Measurements from ENCODE around the gene CAPN11. TPM values are rescaled to one million over a fixed set of nuclear protein-coding genes. Genes with fewer than 3 reads are reported as not detected.
"Not testable (repeated sequence)": the region's sequence is repeated elsewhere in the genome, so short reads cannot be mapped to it uniquely, and the experiment has no call there.

Gene CAPN11
- total RNA-seq, 1 experiment from 2014 or later = 0.28 TPM

GRCh38 chr6:44194326-44194725, 35.7 kb downstream of the CAPN11 start:
- no peak overlapping the region for H3T11ph ChIP-seq (ENCODE audit: low read length)
- H3K14ac ChIP-seq (ENCODE audit: insufficient read depth, low read length) = no peak overlapping the region
- no peak overlapping the region for H2AK5ac ChIP-seq (ENCODE audit: insufficient read length, low read length)
- no peaks in the 10 kb centered on the region for H3K79me2 ChIP-seq (ENCODE audit: insufficient read depth, low read length)
- Mint-ChIP-seq H3K9me3 (no peaks in the 10 kb centered on the region; a peak in 1 of 5 replicates), H3K4me3 (no peak overlapping the region), H3K4me1 (peaks cover 11 to 16% of the 10 kb centered on the region in 2 experiments), H3K27ac (no peak overlapping the region; a peak in 1 of 7 replicates), H3K27me3 (ENCODE audit: low read depth) (no peaks in the 10 kb centered on the region; the same call in 1 of the 2 replicates), H3K36me3 (ENCODE audit: insufficient read depth in 1 of 3, low read depth in 3 of 3) (no peaks in the 10 kb centered on the region)
- no peak overlapping the region for H3K4me2 ChIP-seq (ENCODE audit: insufficient read depth, insufficient read length, low read length)
- no peak overlapping the region for H3K9ac ChIP-seq (ENCODE audit: extremely low read depth, insufficient read length, low read length)
- no peak overlapping the region for H2AFZ ChIP-seq (ENCODE audit: low read length)
- peak overlapping the region; percentile 41 for H4K8ac ChIP-seq (replicated peaks; ENCODE audit: insufficient read length, low read depth, low read length)
- no peak overlapping the region for H3K4ac ChIP-seq (ENCODE audit: low read depth, low read length)
- H3K56ac ChIP-seq (ENCODE audit: insufficient read length, low read depth, low read length) = no peak overlapping the region
- peaks cover 2% of the 10 kb centered on the region for H4K20me1 ChIP-seq (ENCODE audit: control insufficient read depth, insufficient read depth, insufficient read length)
- no CpG with 5 or more reads among the region's 5 CpGs for WGBS (ENCODE audit: extremely low coverage, insufficient read length, low lambda C conversion rate)
- H4K5ac ChIP-seq (ENCODE audit: insufficient read length, low read depth, low read length) = no peak overlapping the region
- H2BK120ac ChIP-seq (ENCODE audit: low read depth, low read length, poor library complexity, severe bottlenecking) = no peak overlapping the region
- H2BK5ac ChIP-seq (ENCODE audit: insufficient read length, low read length) = no peak overlapping the region
- no peak overlapping the region for H2BK12ac ChIP-seq (ENCODE audit: insufficient read length, low read depth, low read length)
- no peaks in the 10 kb centered on the region for H3K79me1 ChIP-seq (ENCODE audit: insufficient read depth, low read depth, low read length, poor library complexity, severe bottlenecking)
- no peak overlapping the region for H3K27ac ChIP-seq (ENCODE audit: insufficient read length, low read depth, low read length)
- H3K27me3 ChIP-seq (ENCODE audit: insufficient read depth, low read length) = no peaks in the 10 kb centered on the region
- no peak for DNase-seq
- H2BK20ac ChIP-seq (ENCODE audit: low read depth, low read length, poor library complexity, severe bottlenecking) = no peak overlapping the region
- H2BK15ac ChIP-seq (ENCODE audit: low read depth, low read length) = no peak overlapping the region
- no peaks in the 10 kb centered on the region for H3K23me2 ChIP-seq (ENCODE audit: insufficient read length, low read depth, low read length, poor library complexity, severe bottlenecking)
- H4K91ac ChIP-seq (ENCODE audit: insufficient read length, low read depth, low read length) = no peak overlapping the region
- H3K18ac ChIP-seq (ENCODE audit: insufficient read length, low read depth, low read length) = no peak overlapping the region
- peaks cover 3% of the 10 kb centered on the region; the same call in 1 of the 2 replicates for H3K4me1 ChIP-seq (ENCODE audit: insufficient read depth, low read length)
- no peak overlapping the region for H3K23ac ChIP-seq (ENCODE audit: insufficient read length, low read depth, low read length)
- H3K9me3 ChIP-seq (ENCODE audit: control insufficient read depth, low read depth, low read length) = no peaks in the 10 kb centered on the region
- no peak for TF ChIP-seq CTCF (conservative IDR thresholded peaks at IDR 0.05)

GRCh38 chr6:44196351-44196750, 37.7 kb downstream of the CAPN11 start:
- not testable (repeated sequence) for H3K56ac ChIP-seq (ENCODE audit: insufficient read length, low read depth, low read length); H3K9me3 ChIP-seq (ENCODE audit: control insufficient read depth, low read depth, low read length); H2BK12ac ChIP-seq (ENCODE audit: insufficient read length, low read depth, low read length); H2BK120ac ChIP-seq (ENCODE audit: low read depth, low read length, poor library complexity, severe bottlenecking); H4K20me1 ChIP-seq (ENCODE audit: control insufficient read depth, insufficient read depth, insufficient read length); H3K36me3 Mint-ChIP-seq (ENCODE audit: insufficient read depth in 1 of 3, low read depth in 3 of 3); H2BK5ac ChIP-seq (ENCODE audit: insufficient read length, low read length); H2BK15ac ChIP-seq (ENCODE audit: low read depth, low read length); H3T11ph ChIP-seq (ENCODE audit: low read length); H3K4me2 ChIP-seq (ENCODE audit: insufficient read depth, insufficient read length, low read length); H3K27me3 Mint-ChIP-seq (ENCODE audit: low read depth); H3K9me3 Mint-ChIP-seq; H3K4me1 ChIP-seq (ENCODE audit: insufficient read depth, low read length); H2AK5ac ChIP-seq (ENCODE audit: insufficient read length, low read length); H2BK20ac ChIP-seq (ENCODE audit: low read depth, low read length, poor library complexity, severe bottlenecking); H3K4ac ChIP-seq (ENCODE audit: low read depth, low read length); H4K5ac ChIP-seq (ENCODE audit: insufficient read length, low read depth, low read length); H4K8ac ChIP-seq (replicated peaks; ENCODE audit: insufficient read length, low read depth, low read length); H3K79me1 ChIP-seq (ENCODE audit: insufficient read depth, low read depth, low read length, poor library complexity, severe bottlenecking); H3K27ac Mint-ChIP-seq; H3K14ac ChIP-seq (ENCODE audit: insufficient read depth, low read length); H3K23ac ChIP-seq (ENCODE audit: insufficient read length, low read depth, low read length); H3K79me2 ChIP-seq (ENCODE audit: insufficient read depth, low read length); H4K91ac ChIP-seq (ENCODE audit: insufficient read length, low read depth, low read length); H3K23me2 ChIP-seq (ENCODE audit: insufficient read length, low read depth, low read length, poor library complexity, severe bottlenecking); H2AFZ ChIP-seq (ENCODE audit: low read length); H3K9ac ChIP-seq (ENCODE audit: extremely low read depth, insufficient read length, low read length); H3K27me3 ChIP-seq (ENCODE audit: insufficient read depth, low read length); DNase-seq; H3K27ac ChIP-seq (ENCODE audit: insufficient read length, low read depth, low read length); H3K4me3 Mint-ChIP-seq; H3K18ac ChIP-seq (ENCODE audit: insufficient read length, low read depth, low read length)
- peaks cover 20 to 26% of the 10 kb centered on the region in 2 experiments for H3K4me1 Mint-ChIP-seq
- no CpG with 5 or more reads among the region's 11 CpGs for WGBS (ENCODE audit: extremely low coverage, insufficient read length, low lambda C conversion rate)

Measured in H9 (cell line).